Keratinocyte (primary cell): ENCODE measurements around the gene ABI3. TPM values are rescaled to one million over a fixed set of nuclear protein-coding genes. Genes with fewer than 3 reads are reported as not detected.

Source experiments
- DNase-seq: peaks from one replicate; pipeline ENCODE4 v3.0.0-alpha.2; 2011; ENCODE audit warnings: low read depth, missing footprints, low spot score
- FAIRE-seq: peaks from 2 replicates; lab custom pipeline; 2011; peaks lifted over from hg19 to GRCh38; lab: Jason Lieb, UNC
- H2AFZ ChIP-seq: 2 replicates; pipeline ENCODE4 v1.6.0; 2012; ENCODE audit warnings: low read length, control low read depth, inconsistent platforms; ENCODE audit not compliant: control insufficient read depth
- H3K27ac ChIP-seq: 2 replicates; pipeline ENCODE4 v1.5.1; 2011; ENCODE audit warnings: low read length; ENCODE audit not compliant: control insufficient read depth, insufficient read depth
- H3K27me3 ChIP-seq: 3 replicates; pipeline ENCODE4 v1.6.0; 2011; ENCODE audit warnings: low read length; ENCODE audit not compliant: control insufficient read depth, insufficient read depth; ENCODE audit errors: extremely low read depth
- H3K36me3 ChIP-seq, 2 experiments: 2 replicates in 1 of 2; 3 replicates in 1 of 2; pipeline ENCODE4 v1.5.1; 2011; ENCODE audit warnings: low read length in 2 of 2, mild to moderate bottlenecking in 1 of 2; ENCODE audit not compliant: control insufficient read depth in 2 of 2, insufficient read depth in 2 of 2; ENCODE audit errors: extremely low read depth in 1 of 2
- H3K4me1 ChIP-seq: 3 replicates; pipeline ENCODE4 v1.5.1; 2011; ENCODE audit warnings: low read length; ENCODE audit not compliant: control insufficient read depth, insufficient read depth; ENCODE audit errors: extremely low read depth
- H3K4me2 ChIP-seq: 3 replicates; pipeline ENCODE4 v1.6.0; 2011; ENCODE audit warnings: low read depth, low read length; ENCODE audit not compliant: control insufficient read depth, insufficient read depth; ENCODE audit errors: extremely low read depth
- H3K4me3 ChIP-seq, 3 experiments: fragments of 200-600 bp in 1 of 3; sonication (generic) in 1 of 3; 2 replicates in 2 of 3; 3 replicates in 1 of 3; pipeline ENCODE4 v1.5.1; 2011 to 2016; ENCODE audit warnings: low read length in 3 of 3, mild to moderate bottlenecking in 3 of 3, control low read depth in 2 of 3, inconsistent platforms in 1 of 3, low read depth in 1 of 3, mixed read lengths in 1 of 3, mixed run types in 1 of 3, moderate library complexity in 1 of 3; ENCODE audit not compliant: control insufficient read depth in 2 of 3, insufficient read depth in 2 of 3; ENCODE audit errors: extremely low read depth in 1 of 3
- H3K79me2 ChIP-seq: 2 replicates; pipeline ENCODE4 v1.6.0; 2012; ENCODE audit warnings: low read length; ENCODE audit not compliant: control insufficient read depth, insufficient read depth
- H3K9ac ChIP-seq: 3 replicates; pipeline ENCODE4 v1.6.0; 2011; ENCODE audit warnings: low read length; ENCODE audit not compliant: control insufficient read depth, insufficient read depth; ENCODE audit errors: extremely low read depth
- H3K9me1 ChIP-seq: 3 replicates; pipeline ENCODE4 v1.6.0; 2011; ENCODE audit warnings: low read length; ENCODE audit not compliant: control insufficient read depth, insufficient read depth; ENCODE audit errors: extremely low read depth
- H3K9me3 ChIP-seq: 2 replicates; pipeline ENCODE4 v1.5.1; 2012; ENCODE audit warnings: low read depth, low read length; ENCODE audit not compliant: control insufficient read depth
- H4K20me1 ChIP-seq: 3 replicates; pipeline ENCODE4 v1.6.0; 2011; ENCODE audit warnings: low read length; ENCODE audit not compliant: control insufficient read depth, insufficient read depth; ENCODE audit errors: extremely low read depth
- EZH2 ChIP-seq: IDR thresholded peaks from one replicate; pipeline ENCODE4 v1.6.1; 2012; ENCODE audit warnings: inconsistent platforms, mild to moderate bottlenecking, low read length, moderate library complexity
- dilution Hi-C: fragments of 300-500 bp; cut with MboI; formaldehyde crosslinking; loops from one replicate; pipeline ENCODE4 v1.7.0; 2020; ENCODE audit warnings: low sequenced_read_pairs; ENCODE audit not compliant: extremely low pct_ligation_motif_present
- polyA plus RNA-seq, 5 experiments: library from polyadenylated mRNA; depleted of rRNA in 3 of 5; stranded (reverse) in 3 of 5; stranded (forward) in 1 of 5; unstranded in 1 of 5; fragments of >200 nt; gene quantifications; 1 replicate in 1 of 5; 2 replicates in 3 of 5; 3 replicates in 1 of 5; pipeline versions ENCODE4 v1.2.1 to v1.2.3, GENCODE V29; 2011 to 2012; ENCODE audit warnings: missing spikeins in 2 of 5, low read depth in 1 of 5, low replicate concordance in 1 of 5
- TF ChIP-seq, protein P1 (sequence below), 3 experiments: IDR thresholded peaks in 1 of 3; conservative IDR thresholded peaks in 1 of 3; optimal IDR thresholded peaks in 1 of 3; 2 replicates in 2 of 3; 3 replicates in 1 of 3; pipeline versions ENCODE3 to v1.5.1; 2011; ENCODE audit warnings: low read length in 3 of 3, mild to moderate bottlenecking in 3 of 3, moderate library complexity in 2 of 3, control low read depth in 1 of 3, inconsistent platforms in 1 of 3; ENCODE audit not compliant: insufficient read depth in 2 of 3; ENCODE audit errors: extremely low read depth in 1 of 3

ABI3 gene
- polyA plus RNA-seq, 1 donor (not counting 4 experiments of a cell fraction or from before 2014, with no cell fraction given) = not detected

- TF ChIP-seq EZH2 = no peak
- TF ChIP-seq, protein P1, sequence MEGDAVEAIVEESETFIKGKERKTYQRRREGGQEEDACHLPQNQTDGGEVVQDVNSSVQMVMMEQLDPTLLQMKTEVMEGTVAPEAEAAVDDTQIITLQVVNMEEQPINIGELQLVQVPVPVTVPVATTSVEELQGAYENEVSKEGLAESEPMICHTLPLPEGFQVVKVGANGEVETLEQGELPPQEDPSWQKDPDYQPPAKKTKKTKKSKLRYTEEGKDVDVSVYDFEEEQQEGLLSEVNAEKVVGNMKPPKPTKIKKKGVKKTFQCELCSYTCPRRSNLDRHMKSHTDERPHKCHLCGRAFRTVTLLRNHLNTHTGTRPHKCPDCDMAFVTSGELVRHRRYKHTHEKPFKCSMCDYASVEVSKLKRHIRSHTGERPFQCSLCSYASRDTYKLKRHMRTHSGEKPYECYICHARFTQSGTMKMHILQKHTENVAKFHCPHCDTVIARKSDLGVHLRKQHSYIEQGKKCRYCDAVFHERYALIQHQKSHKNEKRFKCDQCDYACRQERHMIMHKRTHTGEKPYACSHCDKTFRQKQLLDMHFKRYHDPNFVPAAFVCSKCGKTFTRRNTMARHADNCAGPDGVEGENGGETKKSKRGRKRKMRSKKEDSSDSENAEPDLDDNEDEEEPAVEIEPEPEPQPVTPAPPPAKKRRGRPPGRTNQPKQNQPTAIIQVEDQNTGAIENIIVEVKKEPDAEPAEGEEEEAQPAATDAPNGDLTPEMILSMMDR (optimal IDR thresholded peaks at IDR 0.05 in 1 of 3, IDR thresholded peaks at IDR 0.05 in 1 of 3, conservative IDR thresholded peaks at IDR 0.05 in 1 of 3; ENCODE audit: extremely low read depth in 1 of 3, insufficient read depth in 2 of 3, low read length in 3 of 3) = no peak
- H3K9me3 ChIP-seq = no peaks in the 10 kb centered on the region
- no peak overlapping the region for H2AFZ ChIP-seq
- no peaks in the 10 kb centered on the region for H3K4me1 ChIP-seq
- H3K4me2 ChIP-seq = no peak overlapping the region
- dilution Hi-C loops = no loop called here
- FAIRE-seq = no peak
- no peaks in the 10 kb centered on the region for H3K79me2 ChIP-seq
- H3K9ac ChIP-seq = no peak overlapping the region
- H3K27me3 ChIP-seq = peaks cover 4% of the 10 kb centered on the region
- DNase-seq = no peak
- H3K9me1 ChIP-seq = no peaks in the 10 kb centered on the region
- H3K27ac ChIP-seq = no peak overlapping the region
- no peaks in the 10 kb centered on the region for H3K36me3 ChIP-seq
- H4K20me1 ChIP-seq = no peaks in the 10 kb centered on the region
- H3K4me3 ChIP-seq = no peak overlapping the region
Measured at GRCh38 chr17:49252148-49252695, 41.7 kb downstream of the ABI3 start.

- Histone ChIP-seq H2AFZ (no peak overlapping the region), H3K9me3 (no peaks in the 10 kb centered on the region), H3K4me3 (no peak overlapping the region), H3K27me3 (no peaks in the 10 kb centered on the region), H3K36me3 (no peaks in the 10 kb centered on the region), H3K79me2 (no peaks in the 10 kb centered on the region), H3K4me2 (no peak overlapping the region), H4K20me1 (no peaks in the 10 kb centered on the region), H3K9ac (no peak overlapping the region), H3K4me1 (no peaks in the 10 kb centered on the region), H3K27ac (no peak overlapping the region), H3K9me1 (no peaks in the 10 kb centered on the region)
- DNase-seq (no peak), FAIRE-seq (no peak)
- dilution Hi-C loops = no loop called here
- no peak for TF ChIP-seq EZH2
- TF ChIP-seq, protein P1 (optimal IDR thresholded peaks at IDR 0.05 in 1 of 3, IDR thresholded peaks at IDR 0.05 in 1 of 3, conservative IDR thresholded peaks at IDR 0.05 in 1 of 3; ENCODE audit: extremely low read depth in 1 of 3, insufficient read depth in 2 of 3, low read length in 3 of 3) = no peak
Measured at GRCh38 chr17:49254066-49254465, 43.6 kb downstream of the ABI3 start.
